Measurements from ENCODE around the gene FLVCR1. TPM values are rescaled to one million over a fixed set of nuclear protein-coding genes. Genes with fewer than 3 reads are reported as not detected.
"Not testable (repeated sequence)": the region's sequence is repeated elsewhere in the genome, so short reads cannot be mapped to it uniquely, and the experiment has no call there.

Gene FLVCR1
- total and polyA plus RNA-seq, 9 of the 15 experiments (the other 6 are each of a cell fraction or from before 2014, with no cell fraction given), result 5.2 to 18.0 (median 12.5) TPM

GRCh38 chr1:212844521-212844920 lies 13.6 kb upstream of the FLVCR1 start:
- H3K9me3 ChIP-seq (replicated peaks; ENCODE audit: control insufficient read depth, insufficient read depth, low read depth, low read length); in situ Hi-C loops (cut with MboI); H3K79me2 ChIP-seq (ENCODE audit: control insufficient read depth, insufficient read depth, low read length); H3K9ac ChIP-seq (ENCODE audit: insufficient read depth in 1 of 2, low read depth in 2 of 2, low read length in 2 of 2); H2AFZ ChIP-seq (ENCODE audit: low read depth, low read length); H3K27ac ChIP-seq (ENCODE audit: extremely low read depth, low read depth, low read length); H3K4me2 ChIP-seq (ENCODE audit: insufficient read depth, low read length); intact Hi-C loops (cut with micrococcal nuclease); ATAC-seq; H3K4me3 ChIP-seq; H4K20me1 ChIP-seq (replicated peaks; ENCODE audit: control insufficient read depth, insufficient read depth, low read length); DNase-seq (ENCODE audit: extremely low read depth in 1 of 4, low spot score in 3 of 4); H3K36me3 ChIP-seq (ENCODE audit: control insufficient read depth, insufficient read depth, low read length); CTCF ChIA-PET (ENCODE audit: low intra/inter-chr PET ratio); FAIRE-seq; H3K9me1 ChIP-seq (ENCODE audit: control insufficient read depth, insufficient read depth, low read length); BruUV-seq (replicated peaks); H3K27me3 ChIP-seq (ENCODE audit: control insufficient read depth in 2 of 2, insufficient read depth in 2 of 2, low read length in 2 of 2); H3K4me1 ChIP-seq (replicated peaks in 1 of 2; ENCODE audit: control insufficient read depth in 2 of 2, insufficient read depth in 2 of 2, low read length in 2 of 2): not testable (repeated sequence)
- 23% methylated on average over 3 of the region's 3 CpGs for WGBS (ENCODE audit: insufficient coverage, low coverage, missing lambda C conversion rate)
- TF ChIP-seq CBX3 (IDR thresholded peaks at IDR 0.05; ENCODE audit: borderline replicate concordance in 1 of 2, low read length in 2 of 2) (peak in 1 of 2 experiments; percentile 76; a peak in 1 of 3 replicates), TRIM28 (IDR thresholded peaks at IDR 0.05) (peak; percentile 60; the same call in 1 of the 2 replicates), CBX5 (IDR thresholded peaks at IDR 0.05; ENCODE audit: borderline replicate concordance, low read depth) (peak; percentile 52; the same call in 1 of the 2 replicates), TRIM24 (IDR thresholded peaks at IDR 0.05) (0 out of 4 replicates have a peak, but pooled peaks of 1 of the 2 experiments have one; percentile 26)
- POLR2A ChIA-PET, result interaction anchor here (1.1 kb wide), 1 partner anchor 32 kb away, joined by 3 read pairs; no protein-coding TSS in a partner anchor

GRCh38 chr1:212847549-212847948 lies 10.5 kb upstream of the FLVCR1 start, which contains the start of gene SPATA45:
TSS of gene SPATA45 (minus strand) at chr1:212847649. CDS start at chr1:212836149, 11,500 bp downstream.
- in situ Hi-C loops (cut with MboI), result no loop called here
- Histone ChIP-seq H3K9ac (ENCODE audit: insufficient read depth in 1 of 2, low read depth in 2 of 2, low read length in 2 of 2) (no peak within 1 kb of the TSS), H3K4me3 (no peak within 1 kb of the TSS), H2AFZ (ENCODE audit: low read depth, low read length) (no peak within 1 kb of the TSS), H3K36me3 (ENCODE audit: control insufficient read depth, insufficient read depth, low read length) (no peaks in the 10 kb centered on the region), H3K9me1 (ENCODE audit: control insufficient read depth, insufficient read depth, low read length) (no peaks in the 10 kb centered on the region), H3K9me3 (replicated peaks; ENCODE audit: control insufficient read depth, insufficient read depth, low read depth, low read length) (0 out of 2 replicates have a peak, but pooled peaks cover 2% of the 10 kb centered on the region), H3K79me2 (ENCODE audit: control insufficient read depth, insufficient read depth, low read length) (no peaks in the 10 kb centered on the region), H3K4me1 (replicated peaks in 1 of 2; ENCODE audit: control insufficient read depth in 2 of 2, insufficient read depth in 2 of 2, low read length in 2 of 2) (no peaks in the 10 kb centered on the region), H3K27me3 (ENCODE audit: control insufficient read depth in 2 of 2, insufficient read depth in 2 of 2, low read length in 2 of 2) (no peaks in the 10 kb centered on the region), H3K27ac (ENCODE audit: extremely low read depth, low read depth, low read length) (no peak within 1 kb of the TSS), H3K4me2 (ENCODE audit: insufficient read depth, low read length) (no peak within 1 kb of the TSS), H4K20me1 (replicated peaks; ENCODE audit: control insufficient read depth, insufficient read depth, low read length) (no peaks in the 10 kb centered on the region)
- FAIRE-seq (no peak), ATAC-seq (no peak), DNase-seq (ENCODE audit: extremely low read depth in 1 of 4, low spot score in 3 of 4) (no peak)
- intact Hi-C loops (cut with micrococcal nuclease), result no loop called here
- no TSS peak for BruUV-seq (replicated peaks)
- ChIA-PET CTCF (ENCODE audit: low intra/inter-chr PET ratio) (no interaction called here), POLR2A (interaction anchor here (2.3 kb wide), 1 partner anchor 10 kb away, joined by 12 read pairs; the partner anchor contains the start of gene FLVCR1)
- WGBS (ENCODE audit: insufficient coverage, low coverage, missing lambda C conversion rate), result 9% methylated on average over 4 of the region's 4 CpGs
- no peak for TF ChIP-seq SIRT6 (IDR thresholded peaks at IDR 0.05; ENCODE audit: low read depth, low read length)
- no peak for TF ChIP-seq ZBTB34 (CRISPR knock-in tag; IDR thresholded peaks at IDR 0.05)
- TF ChIP-seq ZNF407 (IDR thresholded peaks at IDR 0.05; ENCODE audit: low read depth), result no peak
